ENCODE measurements around the gene PEX5. TPM values are rescaled to one million over a fixed set of nuclear protein-coding genes. Genes with fewer than 3 reads are reported as not detected.

Gene PEX5
- total RNA-seq, 3 donors from 2014 or later, result 41.7 to 79.7 (median 62.6) TPM

- Histone ChIP-seq H3K27ac (peak overlapping the region; percentile 80 to 92), H3K4me1 (peaks cover 8 to 14% of the 10 kb centered on the region in 2 donors), H3K27me3 (no peaks in the 10 kb centered on the region), H3K36me3 (no peaks in the 10 kb centered on the region), H3K4me3 (peak overlapping the region in 1 of 3 donors; percentile 14), H3K9me3 (no peaks in the 10 kb centered on the region)
- DNase-seq (ENCODE audit: low spot score in 2 of 2), result no peak
- intact Hi-C loops (cut with DNase I; ENCODE audit: low total_unique reads), result no loop called here
- TF ChIP-seq POLR2A (IDR thresholded peaks at IDR 0.05), result no peak
- TF ChIP-seq CTCF (IDR thresholded peaks at IDR 0.05), result no peak
- TF ChIP-seq POLR2AphosphoS5 (IDR thresholded peaks at IDR 0.05), result no peak
These were observed 34.5 kb upstream of the PEX5 start for GRCh38 chr12:7154901-7155470.

- Histone ChIP-seq H3K27ac (peak overlapping the region; percentile 80 to 92), H3K9me3 (no peaks in the 10 kb centered on the region), H3K27me3 (no peaks in the 10 kb centered on the region), H3K4me3 (peak overlapping the region in 2 of 3 donors; percentile 6 to 14), H3K36me3 (no peaks in the 10 kb centered on the region), H3K4me1 (peaks cover 8 to 14% of the 10 kb centered on the region in 2 donors)
- peak; percentile 64 to 69 for DNase-seq (ENCODE audit: low spot score in 2 of 2)
- intact Hi-C loops (cut with DNase I; ENCODE audit: low total_unique reads), result no loop called here
- TF ChIP-seq POLR2AphosphoS5 (IDR thresholded peaks at IDR 0.05) (no peak), POLR2A (IDR thresholded peaks at IDR 0.05) (no peak), CTCF (IDR thresholded peaks at IDR 0.05) (no peak)
These were observed 33.9 kb upstream of the PEX5 start for GRCh38 chr12:7155471-7156034.

GRCh38 chr12:7156259-7157197 is 33.0 kb upstream of the PEX5 start:
- no peak for DNase-seq (ENCODE audit: low spot score in 2 of 2)
- Histone ChIP-seq H3K27me3 (no peaks in the 10 kb centered on the region), H3K9me3 (no peaks in the 10 kb centered on the region), H3K27ac (peak overlapping the region; percentile 80 to 92), H3K4me1 (peaks cover 8 to 14% of the 10 kb centered on the region in 2 donors), H3K36me3 (no peaks in the 10 kb centered on the region), H3K4me3 (peak overlapping the region in 1 of 3 donors; percentile 14)
- TF ChIP-seq CTCF (IDR thresholded peaks at IDR 0.05), result no peak
- no peak for TF ChIP-seq POLR2AphosphoS5 (IDR thresholded peaks at IDR 0.05)
- no peak for TF ChIP-seq POLR2A (IDR thresholded peaks at IDR 0.05)
- intact Hi-C loops (cut with DNase I; ENCODE audit: low total_unique reads), result no loop called here

- intact Hi-C loops (cut with DNase I; ENCODE audit: low total_unique reads), result no loop called here
- no peak overlapping the region for H3K4me3 ChIP-seq
- no peak overlapping the region for H3K27ac ChIP-seq
- no peaks in the 10 kb centered on the region for H3K9me3 ChIP-seq
- no peaks in the 10 kb centered on the region for H3K36me3 ChIP-seq
- DNase-seq (ENCODE audit: low spot score in 2 of 2), result no peak
- TF ChIP-seq POLR2A (IDR thresholded peaks at IDR 0.05), result no peak
- no peak for TF ChIP-seq POLR2AphosphoS5 (IDR thresholded peaks at IDR 0.05)
- TF ChIP-seq CTCF (IDR thresholded peaks at IDR 0.05), result no peak
- H3K27me3 ChIP-seq, result no peaks in the 10 kb centered on the region
- H3K4me1 ChIP-seq, result peaks cover 8 to 14% of the 10 kb centered on the region in 2 donors
These were observed 32.1 kb upstream of the PEX5 start for GRCh38 chr12:7157391-7157790.

Measured in breast epithelium (tissue), 4 donors.